H9 (cell line): ENCODE data around the gene BRAF. TPM values are rescaled to one million over a fixed set of nuclear protein-coding genes. Genes with fewer than 3 reads are reported as not detected.
"Not testable (repeated sequence)": the region's sequence is repeated elsewhere in the genome, so short reads cannot be mapped to it uniquely, and the experiment has no call there.

Experiments used
- DNase-seq: peaks from one replicate; pipeline ENCODE4 v3.0.0-alpha.2; 2017
- H2AFZ ChIP-seq: one replicate; pipeline ENCODE4 v1.6.1; 2013; ENCODE audit warnings: mild to moderate bottlenecking, low read length, control low read depth, moderate library complexity
- H2AK5ac ChIP-seq: 2 replicates; pipeline ENCODE4 v1.6.1; 2013; ENCODE audit warnings: low read length, control low read depth, mixed read lengths; ENCODE audit not compliant: insufficient read length
- H2BK120ac ChIP-seq: one replicate; pipeline ENCODE4 v1.6.1; 2013; ENCODE audit warnings: low read depth, mild to moderate bottlenecking, low read length, control low read depth, inconsistent platforms; ENCODE audit not compliant: poor library complexity, severe bottlenecking
- H2BK12ac ChIP-seq: 2 replicates; pipeline ENCODE4 v1.6.1; 2013; ENCODE audit warnings: low read length, control low read depth, mixed read lengths, low read depth; ENCODE audit not compliant: insufficient read length
- H2BK15ac ChIP-seq: 2 replicates; pipeline ENCODE4 v1.6.1; 2013; ENCODE audit warnings: low read depth, low read length, control low read depth
- H2BK20ac ChIP-seq: one replicate; pipeline ENCODE4 v1.6.1; 2013; ENCODE audit warnings: low read depth, mild to moderate bottlenecking, low read length, control low read depth, inconsistent platforms; ENCODE audit not compliant: poor library complexity, severe bottlenecking
- H2BK5ac ChIP-seq: 2 replicates; pipeline ENCODE4 v1.6.1; 2013; ENCODE audit warnings: low read length, control low read depth, mixed read lengths; ENCODE audit not compliant: insufficient read length
- H3K14ac ChIP-seq: 2 replicates; pipeline ENCODE4 v1.6.1; 2013; ENCODE audit warnings: low read length, control low read depth; ENCODE audit not compliant: insufficient read depth
- H3K18ac ChIP-seq: 2 replicates; pipeline ENCODE4 v1.6.1; 2013; ENCODE audit warnings: low read depth, mild to moderate bottlenecking, mixed read lengths, low read length, control low read depth; ENCODE audit not compliant: insufficient read length
- H3K23ac ChIP-seq: 2 replicates; pipeline ENCODE4 v1.6.1; 2013; ENCODE audit warnings: low read length, control low read depth, mixed read lengths, low read depth; ENCODE audit not compliant: insufficient read length
- H3K23me2 ChIP-seq: 2 replicates; pipeline ENCODE4 v1.6.1; 2013; ENCODE audit warnings: low read depth, mild to moderate bottlenecking, mixed read lengths, low read length, control low read depth; ENCODE audit not compliant: insufficient read length, poor library complexity, severe bottlenecking
- H3K27ac ChIP-seq: 2 replicates; pipeline ENCODE4 v1.5.1; 2013; ENCODE audit warnings: low read length, control low read depth, mixed read lengths, low read depth; ENCODE audit not compliant: insufficient read length
- H3K27me3 ChIP-seq: 2 replicates; pipeline ENCODE4 v1.6.1; 2013; ENCODE audit warnings: low read length, control low read depth, inconsistent platforms; ENCODE audit not compliant: insufficient read depth
- H3K4ac ChIP-seq: 2 replicates; pipeline ENCODE4 v1.6.1; 2013; ENCODE audit warnings: low read depth, mild to moderate bottlenecking, control low read depth, inconsistent platforms, low read length, moderate library complexity
- H3K4me1 ChIP-seq: 2 replicates; pipeline ENCODE4 v1.6.1; 2013; ENCODE audit warnings: low read length, control low read depth, inconsistent platforms; ENCODE audit not compliant: insufficient read depth
- H3K4me2 ChIP-seq: 2 replicates; pipeline ENCODE4 v1.6.1; 2013; ENCODE audit warnings: low read length, control low read depth, mixed read lengths; ENCODE audit not compliant: insufficient read length, insufficient read depth
- H3K56ac ChIP-seq: 2 replicates; pipeline ENCODE4 v1.6.1; 2013; ENCODE audit warnings: low read depth, mild to moderate bottlenecking, mixed read lengths, low read length, control low read depth; ENCODE audit not compliant: insufficient read length
- H3K79me1 ChIP-seq: 2 replicates; pipeline ENCODE4 v1.6.1; 2013; ENCODE audit warnings: low read depth, mild to moderate bottlenecking, moderate library complexity, low read length, control low read depth, inconsistent platforms; ENCODE audit not compliant: insufficient read depth, poor library complexity, severe bottlenecking
- H3K79me2 ChIP-seq: 2 replicates; pipeline ENCODE4 v1.6.1; 2013; ENCODE audit warnings: low read length, control low read depth, inconsistent platforms; ENCODE audit not compliant: insufficient read depth
- H3K9ac ChIP-seq: 2 replicates; pipeline ENCODE4 v1.6.1; 2013; ENCODE audit warnings: low read length, control low read depth, mixed read lengths; ENCODE audit not compliant: insufficient read length; ENCODE audit errors: extremely low read depth
- H3K9me3 ChIP-seq: one replicate; pipeline ENCODE4 v1.6.1; 2013; ENCODE audit warnings: low read depth, low read length, inconsistent platforms; ENCODE audit not compliant: control insufficient read depth
- H3T11ph ChIP-seq: one replicate; pipeline ENCODE4 v1.6.1; 2013; ENCODE audit warnings: mild to moderate bottlenecking, low read length, control low read depth, inconsistent platforms
- H4K20me1 ChIP-seq: one replicate; pipeline ENCODE4 v1.6.1; 2013; ENCODE audit not compliant: control insufficient read depth, insufficient read length, insufficient read depth
- H4K5ac ChIP-seq: 2 replicates; pipeline ENCODE4 v1.6.1; 2013; ENCODE audit warnings: low read depth, mild to moderate bottlenecking, mixed read lengths, low read length, control low read depth; ENCODE audit not compliant: insufficient read length
- H4K8ac ChIP-seq: replicated peaks from 2 replicates; pipeline ENCODE4 v1.6.1; 2013; ENCODE audit warnings: low read length, control low read depth, mixed read lengths, low read depth; ENCODE audit not compliant: insufficient read length
- H4K91ac ChIP-seq: 2 replicates; pipeline ENCODE4 v1.6.1; 2013; ENCODE audit warnings: low read depth, mild to moderate bottlenecking, moderate library complexity, mixed read lengths, low read length, control low read depth; ENCODE audit not compliant: insufficient read length
- H3K27ac Mint-ChIP-seq, 3 experiments: 2 replicates in 2 of 3; 3 replicates in 1 of 3; pipeline ENCODE4 v1.8.0; 2020 to 2021; ENCODE audit warnings: mixed read lengths in 3 of 3, mild to moderate bottlenecking in 1 of 3, moderate library complexity in 1 of 3
- H3K27me3 Mint-ChIP-seq: 2 replicates; pipeline ENCODE4 v1.8.0; 2021; ENCODE audit warnings: low read depth, mild to moderate bottlenecking, moderate library complexity, mixed read lengths
- H3K36me3 Mint-ChIP-seq, 3 experiments: 2 replicates in 2 of 3; 3 replicates in 1 of 3; pipeline ENCODE4 v1.8.0; 2020 to 2021; ENCODE audit warnings: low read depth in 3 of 3, mixed read lengths in 3 of 3; ENCODE audit not compliant: insufficient read depth in 1 of 3
- H3K4me1 Mint-ChIP-seq, 2 experiments: 2 replicates each; pipeline ENCODE4 v1.8.0; 2020; ENCODE audit warnings: mixed read lengths in 2 of 2
- H3K4me3 Mint-ChIP-seq, 2 experiments: 2 replicates in 1 of 2; 3 replicates in 1 of 2; pipeline ENCODE4 v1.8.0; 2020 to 2021; ENCODE audit warnings: mild to moderate bottlenecking in 2 of 2, mixed read lengths in 2 of 2, moderate library complexity in 1 of 2
- H3K9me3 Mint-ChIP-seq, 2 experiments: 2 replicates in 1 of 2; 3 replicates in 1 of 2; pipeline ENCODE4 v1.8.0; 2020; ENCODE audit warnings: mild to moderate bottlenecking in 2 of 2, mixed read lengths in 2 of 2, moderate library complexity in 1 of 2
- WGBS: extraction: QIAGEN DNeasy Blood & Tissue Kit; methylation state at CpG from one replicate; pipeline ENCODE4 v1.1.7; 2013; ENCODE audit warnings: missing lambda C conversion rate, low lambda C conversion rate, mixed read lengths; ENCODE audit not compliant: insufficient read length; ENCODE audit errors: extremely low coverage; 5-methylcytosine and 5-hydroxymethylcytosine counted together
- total RNA-seq: library from RNA; stranded (reverse); gene quantifications from 2 replicates; pipeline ENCODE4 v1.2.1, GENCODE V29; 2021
- TF ChIP-seq, protein P1 (sequence below): fragments of 200-600 bp; sonication (generic); conservative IDR thresholded peaks from 3 replicates; pipeline ENCODE4 v1.8.0; 2021; ENCODE audit warnings: antibody characterized with exemption, mild to moderate bottlenecking

BRAF gene
- total RNA-seq, 1 experiment from 2014 or later = 32.9 TPM

DNA sequence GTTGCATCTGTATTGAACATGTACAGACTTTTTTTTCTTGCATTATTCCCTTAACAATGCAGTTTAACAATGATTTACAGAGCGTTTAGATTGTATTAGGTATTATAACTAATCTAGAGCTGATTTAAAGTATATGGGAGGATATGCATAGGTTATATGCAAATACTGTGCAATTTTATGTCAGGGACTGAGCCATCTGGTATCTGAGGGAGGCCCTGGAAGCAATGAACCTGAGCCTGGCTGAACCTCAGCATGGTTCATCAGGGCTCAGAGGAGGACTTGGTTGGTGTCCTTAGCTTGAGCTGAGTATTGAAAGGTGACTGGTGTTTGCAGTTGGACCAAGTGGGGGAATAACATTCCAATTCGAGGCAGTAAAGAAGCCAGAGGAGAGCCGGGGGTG is 247.2 kb downstream of the BRAF start:
- no peak overlapping the region for H3K27ac ChIP-seq
- no peak overlapping the region for H3K4me2 ChIP-seq
- no peaks in the 10 kb centered on the region for H3K79me1 ChIP-seq
- H3K23ac ChIP-seq = no peak overlapping the region
- no peaks in the 10 kb centered on the region for H3K4me1 ChIP-seq
- TF ChIP-seq, protein P1, sequence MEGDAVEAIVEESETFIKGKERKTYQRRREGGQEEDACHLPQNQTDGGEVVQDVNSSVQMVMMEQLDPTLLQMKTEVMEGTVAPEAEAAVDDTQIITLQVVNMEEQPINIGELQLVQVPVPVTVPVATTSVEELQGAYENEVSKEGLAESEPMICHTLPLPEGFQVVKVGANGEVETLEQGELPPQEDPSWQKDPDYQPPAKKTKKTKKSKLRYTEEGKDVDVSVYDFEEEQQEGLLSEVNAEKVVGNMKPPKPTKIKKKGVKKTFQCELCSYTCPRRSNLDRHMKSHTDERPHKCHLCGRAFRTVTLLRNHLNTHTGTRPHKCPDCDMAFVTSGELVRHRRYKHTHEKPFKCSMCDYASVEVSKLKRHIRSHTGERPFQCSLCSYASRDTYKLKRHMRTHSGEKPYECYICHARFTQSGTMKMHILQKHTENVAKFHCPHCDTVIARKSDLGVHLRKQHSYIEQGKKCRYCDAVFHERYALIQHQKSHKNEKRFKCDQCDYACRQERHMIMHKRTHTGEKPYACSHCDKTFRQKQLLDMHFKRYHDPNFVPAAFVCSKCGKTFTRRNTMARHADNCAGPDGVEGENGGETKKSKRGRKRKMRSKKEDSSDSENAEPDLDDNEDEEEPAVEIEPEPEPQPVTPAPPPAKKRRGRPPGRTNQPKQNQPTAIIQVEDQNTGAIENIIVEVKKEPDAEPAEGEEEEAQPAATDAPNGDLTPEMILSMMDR = no peak
- no peak overlapping the region for H3K56ac ChIP-seq
- H3K9ac ChIP-seq = no peak overlapping the region
- no peak overlapping the region for H3T11ph ChIP-seq
- peaks cover 6% of the 10 kb centered on the region for H3K23me2 ChIP-seq
- no peaks in the 10 kb centered on the region; the same call in 1 of the 2 replicates for H3K27me3 ChIP-seq
- Mint-ChIP-seq H3K36me3 (peaks cover 1 to 27% (median 10%) of the 10 kb centered on the region in 3 experiments; a peak in 6 of 7 replicates), H3K9me3 (no peaks in the 10 kb centered on the region), H3K4me3 (no peak overlapping the region), H3K27me3 (peaks cover 3% of the 10 kb centered on the region; the same call in 1 of the 2 replicates), H3K4me1 (peaks cover 7 to 10% of the 10 kb centered on the region in 2 experiments; a peak in 3 of 4 replicates), H3K27ac (no peak overlapping the region)
- no peak overlapping the region for H4K5ac ChIP-seq
- H2BK20ac ChIP-seq = no peak overlapping the region
- no peaks in the 10 kb centered on the region for H4K20me1 ChIP-seq
- H2AK5ac ChIP-seq = no peak overlapping the region
- H2BK120ac ChIP-seq = no peak overlapping the region
- H3K14ac ChIP-seq = no peak overlapping the region
- no peak for DNase-seq
- H3K18ac ChIP-seq = no peak overlapping the region
- H2BK15ac ChIP-seq = no peak overlapping the region
- WGBS = no CpG with 5 or more reads among the region's 3 CpGs
- no peaks in the 10 kb centered on the region for H3K9me3 ChIP-seq
- H3K79me2 ChIP-seq = no peaks in the 10 kb centered on the region
- H2BK5ac ChIP-seq = no peak overlapping the region
- no peak overlapping the region for H2AFZ ChIP-seq
- H4K91ac ChIP-seq = no peak overlapping the region
- no peak overlapping the region for H3K4ac ChIP-seq
- no peak overlapping the region for H4K8ac ChIP-seq
- no peak overlapping the region for H2BK12ac ChIP-seq

DNA sequence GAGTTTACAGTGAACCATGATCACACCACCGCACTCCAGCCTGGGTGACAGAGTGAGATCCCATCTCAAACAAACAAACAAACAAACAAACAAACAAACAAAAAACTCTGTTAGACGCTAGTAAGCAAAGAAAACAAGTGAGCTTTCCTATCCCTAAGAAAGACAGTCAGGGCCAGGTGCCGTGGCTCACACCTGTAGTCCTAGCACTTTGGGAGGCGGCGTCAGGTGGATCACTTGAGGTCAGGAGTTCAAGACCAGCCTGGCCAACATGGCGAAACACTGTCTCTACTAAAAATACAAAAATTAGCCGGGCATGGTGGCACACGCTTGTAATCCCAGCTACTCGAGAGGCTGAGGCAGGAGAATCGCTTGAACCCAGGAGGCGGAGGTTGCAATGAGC is 247.8 kb downstream of the BRAF start:
- H3K4ac ChIP-seq, H2BK120ac ChIP-seq, H3K18ac ChIP-seq, H3K23ac ChIP-seq, H3K4me3 Mint-ChIP-seq, H3K4me2 ChIP-seq, DNase-seq, H4K20me1 ChIP-seq, H3K79me2 ChIP-seq, H2BK5ac ChIP-seq, H2BK12ac ChIP-seq, H4K8ac ChIP-seq, H2AK5ac ChIP-seq, H2BK20ac ChIP-seq, H3T11ph ChIP-seq, H4K91ac ChIP-seq, H3K9me3 ChIP-seq, H3K79me1 ChIP-seq, H3K23me2 ChIP-seq, H2AFZ ChIP-seq, H3K4me1 ChIP-seq, H3K9ac ChIP-seq, H3K27me3 ChIP-seq, H4K5ac ChIP-seq, H3K27ac ChIP-seq, H2BK15ac ChIP-seq, H3K9me3 Mint-ChIP-seq, H3K14ac ChIP-seq, H3K56ac ChIP-seq, H3K27me3 Mint-ChIP-seq: not testable (repeated sequence)
- WGBS = no CpG with 5 or more reads among the region's 11 CpGs
- H3K36me3 Mint-ChIP-seq = peaks cover 1 to 24% (median 10%) of the 10 kb centered on the region in 3 experiments; a peak in 6 of 7 replicates
- H3K4me1 Mint-ChIP-seq = peaks cover 12 to 15% of the 10 kb centered on the region in 2 experiments
- peak overlapping the region in 1 of 3 experiments; percentile 52; a peak in 1 of 7 replicates for H3K27ac Mint-ChIP-seq
